NB4 (cell line): Measurements from ENCODE around the gene GCDH.

Source experiments
- DNase-seq: peaks from one replicate; pipeline ENCODE4 v3.0.0; 2010; ENCODE audit warnings: low read depth
- H3K4me3 ChIP-seq: one replicate; pipeline ENCODE4 v1.5.1; 2011; ENCODE audit warnings: mild to moderate bottlenecking, low read depth, low read length, moderate library complexity
- CTCF ChIP-seq: IDR thresholded peaks from one replicate; pipeline ENCODE4 v1.5.1; 2012; ENCODE audit warnings: low read depth, low read length
- MAX ChIP-seq: IDR thresholded peaks from 2 replicates; pipeline ENCODE4 v1.6.1; 2011; ENCODE audit warnings: low read depth, low read length
- MYC ChIP-seq: IDR thresholded peaks from 2 replicates; pipeline ENCODE4 v1.6.1; 2011; ENCODE audit warnings: low read depth, low read length
- POLR2A ChIP-seq: IDR thresholded peaks from 2 replicates; pipeline ENCODE4 v1.6.1; 2011; ENCODE audit warnings: mild to moderate bottlenecking; ENCODE audit not compliant: insufficient read length; ENCODE audit errors: extremely low read depth

Gene GCDH

GRCh38 chr19:12936582-12936981 lies 45.6 kb downstream of the GCDH start:
- DNase-seq: peak; percentile 56
- H3K4me3 ChIP-seq: no peak overlapping the region
- TF ChIP-seq CTCF (no peak), MYC (no peak), MAX (no peak), POLR2A (no peak)

GRCh38 chr19:12937093-12937926 lies 46.4 kb downstream of the GCDH start:
- TF ChIP-seq MYC (peak; percentile 76), POLR2A (no peak), MAX (peak; percentile 97), CTCF (no peak)
- H3K4me3 ChIP-seq: peak overlapping the region; percentile 69
- peak; percentile 99 for DNase-seq

GRCh38 chr19:12937927-12938778 lies 47.2 kb downstream of the GCDH start, which contains the start of gene CALR:
Gene CALR (plus strand): TSS chr19:12938609. CDS start chr19:12938680, 71 bp downstream.
- TF ChIP-seq MAX: peak; percentile 78
- peak; percentile 75 for TF ChIP-seq MYC
- peak; percentile 98 for TF ChIP-seq POLR2A
- no peak for TF ChIP-seq CTCF
- peak within 1 kb of the TSS; percentile 100 for H3K4me3 ChIP-seq
- peak; percentile 99 for DNase-seq

- DNase-seq: peak; percentile 67
- no peak for TF ChIP-seq CTCF
- TF ChIP-seq MAX: 0 out of 2 replicates have a peak, but pooled peaks have one; percentile 4
These were observed 48.0 kb downstream of the GCDH start for GRCh38 chr19:12938779-12939601.

GRCh38 chr19:12939975-12940423 lies 49.0 kb downstream of the GCDH start:
- TF ChIP-seq CTCF: no peak
- TF ChIP-seq POLR2A: no peak
- DNase-seq: peak; percentile 45
- H3K4me3 ChIP-seq: peak overlapping the region; percentile 100

More at GRCh38 chr19:12938779-12939601, 48.0 kb downstream of the GCDH start:
- H3K4me3 ChIP-seq: peak overlapping the region; percentile 100
